SK-N-SH (cell line): Measurements from ENCODE around the gene B3GNT5. TPM values are rescaled to one million over a fixed set of nuclear protein-coding genes. Genes with fewer than 3 reads are reported as not detected.

Experiments
- CTCF ChIA-PET: fragments of 300-600, 350-600 bp; formaldehyde crosslinking; extraction: SDS; loops from one replicate; lab custom pipeline; 2021; lab: Yijun Ruan, JAX
- POLR2A ChIA-PET: fragments of 350-600 bp; sonication (Branson Sonifier 250); formaldehyde crosslinking; extraction: SDS; loops from one replicate; lab custom pipeline; 2020; ENCODE audit warnings: antibody characterized with exemption, inconsistent platforms; lab: Yijun Ruan, JAX
- DNase-seq: peaks from one replicate; pipeline ENCODE4 v3.0.0; 2012
- H2AFZ ChIP-seq: fragments of 200-600 bp; sonication (generic); 2 replicates; pipeline ENCODE4 v1.8.1; 2016; ENCODE audit warnings: antibody characterized with exemption, mild to moderate bottlenecking, low read depth
- H3F3A ChIP-seq: fragments of 200-600 bp; sonication (generic); replicated peaks from 2 replicates; pipeline ENCODE3; 2016; ENCODE audit warnings: antibody characterized with exemption, mild to moderate bottlenecking; ENCODE audit not compliant: insufficient read depth
- H3K27ac ChIP-seq, 2 experiments: fragments of 200-500 bp in 1 of 2; fragments of 200-600 bp in 1 of 2; sonication (Bioruptor generic) in 1 of 2; sonication (generic), shearing (Covaris generic) in 1 of 2; 2 replicates each; pipeline versions ENCODE4 v1.5.1 to v1.6.1; 2014 to 2016; ENCODE audit warnings: low read depth in 2 of 2, inconsistent platforms in 1 of 2, low read length in 1 of 2, mild to moderate bottlenecking in 1 of 2, mixed read lengths in 1 of 2
- H3K27me3 ChIP-seq: fragments of 200-600 bp; sonication (generic), shearing (Covaris generic); 2 replicates; pipeline ENCODE4 v1.6.1; 2016; ENCODE audit warnings: mixed run types; ENCODE audit not compliant: insufficient read depth
- H3K36me3 ChIP-seq, 2 experiments: fragments of 200-500 bp in 1 of 2; fragments of 200-600 bp in 1 of 2; sonication (Bioruptor generic) in 1 of 2; sonication (generic) in 1 of 2; replicated peaks in 1 of 2; 2 replicates each; pipeline versions ENCODE3 to v1.5.1; 2014 to 2016; ENCODE audit warnings: low read length in 1 of 2, mild to moderate bottlenecking in 1 of 2; ENCODE audit not compliant: insufficient read depth in 2 of 2, control insufficient read depth in 1 of 2
- H3K4me1 ChIP-seq, 2 experiments: fragments of 200-500 bp in 1 of 2; fragments of 200-600 bp in 1 of 2; sonication (Bioruptor generic) in 1 of 2; sonication (generic), shearing (Covaris generic) in 1 of 2; 2 replicates each; pipeline versions ENCODE4 v1.5.1 to v1.6.1; 2014 to 2016; ENCODE audit warnings: low read depth in 1 of 2, low read length in 1 of 2, mixed run types in 1 of 2; ENCODE audit not compliant: insufficient read depth in 2 of 2, control insufficient read depth in 1 of 2
- H3K4me2 ChIP-seq: fragments of 200-600 bp; sonication (generic), shearing (Covaris generic); 2 replicates; pipeline ENCODE4 v1.6.1; 2017; ENCODE audit warnings: mixed run types
- H3K4me3 ChIP-seq, 2 experiments: fragments of 200-500 bp in 1 of 2; fragments of 200-600 bp in 1 of 2; sonication (Bioruptor generic) in 1 of 2; sonication (generic), shearing (Covaris generic) in 1 of 2; 2 replicates each; pipeline versions ENCODE4 v1.5.1 to v1.8.1; 2014 to 2016; ENCODE audit warnings: low read depth in 2 of 2, inconsistent platforms in 1 of 2, low read length in 1 of 2, mild to moderate bottlenecking in 1 of 2, mixed read lengths in 1 of 2, moderate library complexity in 1 of 2
- H3K79me2 ChIP-seq: fragments of 200-600 bp; sonication (generic); 2 replicates; pipeline ENCODE4 v1.8.1; 2017; ENCODE audit warnings: mild to moderate bottlenecking; ENCODE audit not compliant: insufficient read depth
- H3K9ac ChIP-seq: fragments of 200-600 bp; sonication (generic); 2 replicates; pipeline ENCODE4 v1.6.1; 2017; ENCODE audit warnings: mixed run types
- H3K9me2 ChIP-seq: fragments of 200-600 bp; sonication (generic); 2 replicates; pipeline ENCODE4 v1.6.1; 2017; ENCODE audit warnings: mixed run types
- H3K9me3 ChIP-seq: fragments of 200-600 bp; sonication (generic); 2 replicates; pipeline ENCODE4 v1.6.1; 2017; ENCODE audit warnings: mixed run types, mild to moderate bottlenecking, moderate library complexity
- H4K20me1 ChIP-seq: fragments of 200-600 bp; sonication (generic); 2 replicates; pipeline ENCODE4 v1.6.1; 2017; ENCODE audit warnings: mild to moderate bottlenecking, mixed run types; ENCODE audit not compliant: insufficient read depth
- CTCF ChIP-seq: fragments of 200-600 bp; sonication (generic); IDR thresholded peaks from 2 replicates; pipeline ENCODE4 v1.6.1; 2017; ENCODE audit warnings: antibody characterized with exemption, mild to moderate bottlenecking, moderate library complexity
- EP300 ChIP-seq, 2 experiments: IDR thresholded peaks; 2 replicates each; pipeline versions ENCODE4 v1.4.0 to v1.6.1; 2012; ENCODE audit warnings: borderline replicate concordance in 1 of 2, low read depth in 1 of 2, low read length in 1 of 2
- IRF3 ChIP-seq: fragments of 150-350 bp; IDR thresholded peaks from 2 replicates; pipeline ENCODE4 v1.6.1; 2016; ENCODE audit warnings: mild to moderate bottlenecking, low read depth, low read length
- JUND ChIP-seq: IDR thresholded peaks from 2 replicates; pipeline ENCODE4 v1.4.0; 2012
- MXI1 ChIP-seq: IDR thresholded peaks from 2 replicates; pipeline ENCODE4 v1.6.1; 2012; ENCODE audit warnings: mild to moderate bottlenecking, low read depth, low read length, improper control_type of control experiment
- SIN3A ChIP-seq: IDR thresholded peaks from 2 replicates; pipeline ENCODE4 v1.6.1; 2012; ENCODE audit warnings: low read depth, mild to moderate bottlenecking, low read length, moderate library complexity, borderline replicate concordance
- SMC3 ChIP-seq: IDR thresholded peaks from 2 replicates; pipeline ENCODE4 v1.6.1; 2012; ENCODE audit warnings: low read depth, low read length, improper control_type of control experiment
- TCF12 ChIP-seq: IDR thresholded peaks from 2 replicates; pipeline ENCODE4 v1.4.0; 2012
- WGBS: methylation state at CpG from one replicate; pipeline ENCODE4 v1.1.6; 2017; ENCODE audit warnings: low lambda C conversion rate; 5-methylcytosine and 5-hydroxymethylcytosine counted together
- polyA plus RNA-seq, 3 experiments: library from polyadenylated mRNA; depleted of rRNA; stranded (reverse); fragments of >200 nt; gene quantifications; 2 replicates each; pipeline ENCODE4 v1.2.3, GENCODE V29; 2012

Gene B3GNT5
- polyA plus RNA-seq, 1 of the 3 experiments (the other 2 are of a cell fraction) = 4.7 TPM

GRCh38 chr3:183222631-183223235, 30.3 kb upstream of the B3GNT5 start:
- no peak for DNase-seq
- Histone ChIP-seq H3K4me3 (no peak overlapping the region), H3K4me1 (no peaks in the 10 kb centered on the region), H3K27me3 (no peaks in the 10 kb centered on the region), H3F3A (no peaks in the 10 kb centered on the region), H3K27ac (no peak overlapping the region), H4K20me1 (no peaks in the 10 kb centered on the region), H3K9ac (no peak overlapping the region), H3K4me2 (no peak overlapping the region), H3K9me2 (no peaks in the 10 kb centered on the region), H3K36me3 (no peaks in the 10 kb centered on the region), H3K9me3 (no peaks in the 10 kb centered on the region), H2AFZ (no peak overlapping the region), H3K79me2 (no peaks in the 10 kb centered on the region)
- 89% methylated on average over 3 of the region's 3 CpGs for WGBS
- ChIA-PET POLR2A (no interaction called here), CTCF (interaction anchor here (1.2 to 1.8 kb wide), 2 partner anchors 10 to 44 kb away, joined by 4 read pairs; no protein-coding TSS in a partner anchor)
- no peak for TF ChIP-seq SMC3
- no peak for TF ChIP-seq IRF3
- no peak for TF ChIP-seq TCF12
- no peak for TF ChIP-seq MXI1
- no peak for TF ChIP-seq CTCF
- no peak for TF ChIP-seq SIN3A

GRCh38 chr3:183224180-183224970, 28.7 kb upstream of the B3GNT5 start:
- WGBS = 71% methylated on average over 10 of the region's 11 CpGs

More at GRCh38 chr3:183224180-183224970, 28.7 kb upstream of the B3GNT5 start:
- no peaks in the 10 kb centered on the region for H3K9me2 ChIP-seq
- ChIA-PET POLR2A (no interaction called here), CTCF (no interaction called here)
- H3K4me1 ChIP-seq = no peaks in the 10 kb centered on the region
- no peaks in the 10 kb centered on the region for H3F3A ChIP-seq
- TF ChIP-seq JUND (no peak), EP300 (IDR thresholded peaks at IDR 0.05; ENCODE audit: borderline replicate concordance in 1 of 2, low read depth in 1 of 2, low read length in 1 of 2) (no peak)
- no peak overlapping the region for H3K9ac ChIP-seq
- no peak overlapping the region for H2AFZ ChIP-seq
- no peaks in the 10 kb centered on the region for H3K27me3 ChIP-seq
- H3K4me3 ChIP-seq = no peak overlapping the region
- no peak overlapping the region for H3K4me2 ChIP-seq
- no peak overlapping the region for H3K27ac ChIP-seq
- no peaks in the 10 kb centered on the region for H3K36me3 ChIP-seq
- H4K20me1 ChIP-seq = no peaks in the 10 kb centered on the region
- H3K79me2 ChIP-seq = no peaks in the 10 kb centered on the region
- no peak for DNase-seq
- no peaks in the 10 kb centered on the region for H3K9me3 ChIP-seq
